Measurements from ENCODE around the gene AMOT.

GRCh38 chrX:112779139-112779538 is 61.5 kb downstream of the AMOT start:
- TF ChIP-seq CTCF (optimal IDR thresholded peaks at IDR 0.05 in 1 of 3, IDR thresholded peaks at IDR 0.05 in 1 of 3, conservative IDR thresholded peaks at IDR 0.05 in 1 of 3; ENCODE audit: extremely low read depth in 1 of 3, insufficient read depth in 2 of 3, low read length in 3 of 3) (no peak), EZH2 (IDR thresholded peaks at IDR 0.05; ENCODE audit: low read length) (no peak)

Data from keratinocyte (primary cell).